GM12892 (cell line): Measurements from ENCODE around the gene AMBRA1.

ENCODE experiments used
- DNase-seq: peaks from one replicate; pipeline ENCODE4 v3.0.0; 2011; ENCODE audit not compliant: insufficient read length
- FAIRE-seq: peaks from 2 replicates; lab custom pipeline; 2011; peaks lifted over from hg19 to GRCh38; lab: Jason Lieb, UNC
- POLR2A ChIP-seq: IDR thresholded peaks from 2 replicates; pipeline ENCODE4 v1.6.1; 2011; ENCODE audit warnings: low read depth, low read length, control low read depth
- POLR2AphosphoS5 ChIP-seq: IDR thresholded peaks from 2 replicates; pipeline ENCODE4 v1.6.1; 2011; ENCODE audit warnings: low read depth, low read length, control low read depth
- TAF1 ChIP-seq: IDR thresholded peaks from 2 replicates; pipeline ENCODE4 v1.6.1; 2011; ENCODE audit warnings: low read depth, mild to moderate bottlenecking, control low read depth, low read length, borderline replicate concordance

The AMBRA1 gene

DNA sequence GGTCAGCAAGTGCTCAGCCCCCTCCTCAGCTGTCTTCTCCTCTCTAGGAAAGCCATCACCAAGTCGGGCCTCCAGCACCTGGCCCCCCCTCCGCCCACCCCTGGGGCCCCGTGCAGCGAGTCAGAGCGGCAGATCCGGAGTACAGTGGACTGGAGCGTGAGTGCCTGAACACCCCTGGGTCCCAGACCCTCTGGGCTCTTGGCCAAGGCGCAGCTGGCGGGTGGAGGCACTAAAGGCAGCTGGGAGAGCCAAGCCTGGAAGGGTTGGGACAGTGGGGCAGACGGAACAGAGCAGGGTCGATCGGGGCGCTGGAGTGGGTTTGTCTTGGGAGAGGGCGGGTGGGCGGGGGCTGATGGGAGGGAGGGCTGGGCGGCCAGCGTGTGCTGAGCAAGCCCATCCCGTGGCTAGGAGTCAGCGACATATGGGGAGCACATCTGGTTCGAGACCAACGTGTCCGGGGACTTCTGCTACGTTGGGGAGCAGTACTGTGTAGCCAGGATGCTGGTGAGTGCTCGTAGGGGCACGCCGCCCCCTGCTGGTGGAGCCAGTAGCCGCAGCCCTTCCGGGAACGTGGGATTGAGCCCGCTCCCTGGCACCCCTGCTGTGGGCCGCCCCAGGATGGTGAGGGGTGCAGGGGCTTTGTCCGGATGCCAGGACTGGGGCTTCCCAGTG lies 226.4 kb downstream of the AMBRA1 start:
- FAIRE-seq (peak; percentile 98), DNase-seq (peak; percentile 77)
- TF ChIP-seq TAF1, result no peak
- no peak for TF ChIP-seq POLR2A
- no peak for TF ChIP-seq POLR2AphosphoS5

DNA sequence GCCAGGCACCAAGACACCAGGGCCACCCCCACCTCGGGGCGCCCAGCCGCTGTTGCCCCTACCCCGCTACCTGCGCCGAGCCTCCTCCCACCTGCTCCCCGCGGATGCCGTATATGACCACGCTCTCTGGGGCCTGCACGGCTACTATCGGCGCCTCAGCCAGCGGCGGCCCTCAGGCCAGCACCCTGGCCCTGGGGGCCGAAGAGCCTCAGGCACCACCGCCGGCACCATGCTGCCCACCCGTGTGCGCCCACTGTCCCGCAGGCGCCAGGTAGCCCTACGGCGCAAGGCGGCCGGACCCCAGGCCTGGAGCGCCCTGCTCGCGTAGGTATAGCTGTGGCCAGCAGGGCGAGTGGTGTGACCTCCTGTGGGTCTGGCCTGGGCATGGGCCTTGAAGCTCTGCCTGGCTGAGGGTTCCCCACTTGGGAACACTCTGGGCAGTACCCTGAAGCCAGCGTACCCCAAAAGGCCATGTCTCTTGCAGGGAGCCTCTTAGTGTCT lies 227.1 kb downstream of the AMBRA1 start:
- FAIRE-seq, result no peak
- no peak for TF ChIP-seq POLR2A
- TF ChIP-seq POLR2AphosphoS5, result no peak
- no peak for TF ChIP-seq TAF1

DNA sequence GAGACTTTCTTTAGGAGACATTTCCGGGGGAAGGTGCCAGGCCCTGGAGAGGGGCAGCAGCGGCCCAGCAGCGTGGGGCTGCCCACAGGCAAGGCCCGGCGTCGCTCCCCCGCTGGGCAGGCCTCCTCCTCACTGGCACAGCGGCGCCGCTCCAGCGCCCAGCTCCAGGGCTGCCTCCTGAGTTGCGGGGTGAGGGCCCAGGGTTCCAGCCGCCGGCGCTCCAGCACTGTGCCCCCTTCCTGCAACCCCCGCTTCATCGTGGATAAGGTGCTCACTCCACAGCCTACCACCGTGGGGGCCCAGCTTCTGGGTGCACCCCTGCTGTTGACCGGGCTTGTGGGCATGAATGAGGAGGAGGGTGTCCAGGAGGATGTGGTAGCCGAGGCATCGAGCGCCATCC lies 227.6 kb downstream of the AMBRA1 start:
- FAIRE-seq (no peak), DNase-seq (no peak)
- TF ChIP-seq POLR2AphosphoS5 (no peak), TAF1 (no peak), POLR2A (no peak)

More for the DNA sequence above, 227.1 kb downstream of the AMBRA1 start:
- DNase-seq, result no peak

DNA sequence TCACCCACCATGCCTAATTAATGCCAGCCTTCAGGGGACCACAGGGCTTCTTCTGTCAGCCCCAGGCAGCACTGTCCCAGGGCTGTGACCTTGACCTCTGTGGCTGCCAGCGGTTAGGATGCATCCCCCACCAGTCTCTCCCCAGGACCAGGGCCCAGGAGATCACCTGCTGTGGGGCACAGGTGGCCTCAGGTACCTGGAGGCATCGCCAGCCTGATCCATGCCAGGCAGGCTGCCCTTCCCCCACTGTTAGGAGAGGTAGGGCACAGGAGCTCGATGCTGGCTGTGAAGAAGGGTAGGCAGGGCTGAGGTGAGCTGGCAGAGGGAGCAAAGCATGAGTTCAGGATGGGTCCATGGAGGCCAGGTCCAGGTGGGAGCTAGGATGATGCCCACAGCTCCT lies 229.0 kb downstream of the AMBRA1 start:
- TF ChIP-seq POLR2AphosphoS5 (no peak), POLR2A (no peak), TAF1 (no peak)
- no peak for DNase-seq
- FAIRE-seq, result no peak

DNA sequence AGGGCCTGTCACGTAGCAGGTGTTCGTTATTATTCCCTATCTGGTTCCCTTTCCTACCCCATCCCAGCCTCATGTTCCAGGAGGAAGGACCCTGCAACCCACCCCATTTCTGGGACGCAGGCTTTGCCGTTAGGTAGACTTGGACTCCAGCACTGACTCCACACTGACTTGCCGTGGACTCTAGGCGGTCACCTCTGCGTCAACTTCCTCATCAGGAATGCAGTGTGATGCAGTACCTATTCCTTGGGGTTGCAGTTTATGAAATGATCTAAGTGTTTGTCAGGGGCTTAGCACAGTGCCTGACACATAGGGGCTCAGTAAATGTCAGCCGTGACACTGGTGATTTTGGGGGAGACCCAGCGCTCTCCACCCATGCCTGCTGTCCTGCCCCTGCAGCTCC lies 229.8 kb downstream of the AMBRA1 start:
- no peak for DNase-seq
- TF ChIP-seq TAF1, result no peak
- TF ChIP-seq POLR2A, result no peak
- no peak for TF ChIP-seq POLR2AphosphoS5
- FAIRE-seq, result no peak

DNA sequence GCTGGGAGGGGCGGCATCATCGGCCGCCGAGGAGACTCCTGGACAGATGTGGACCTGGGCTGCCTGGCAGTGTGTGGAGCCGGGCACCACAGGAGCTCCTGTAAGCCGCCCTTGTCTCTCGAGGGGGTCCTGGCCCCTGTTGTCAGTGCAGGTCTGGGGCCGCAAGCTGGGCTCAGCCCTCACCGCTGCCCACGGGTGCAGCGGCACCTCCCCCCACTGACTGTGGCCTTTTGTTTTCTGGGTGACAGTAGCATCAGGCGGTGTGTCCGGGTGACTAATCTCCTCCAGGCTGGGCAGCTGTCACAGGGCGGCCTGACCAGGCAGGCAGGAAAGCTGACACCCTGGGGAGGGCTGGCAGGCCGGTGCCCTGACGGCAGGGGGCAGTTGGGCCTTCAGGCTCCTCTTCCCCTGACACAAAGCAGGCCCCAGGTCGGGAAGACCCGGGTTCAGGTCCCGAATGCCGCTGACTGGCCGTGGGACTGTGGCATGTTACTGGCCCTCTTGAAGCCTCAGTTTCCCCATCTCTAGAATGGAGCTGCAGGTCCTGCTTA lies 230.3 kb downstream of the AMBRA1 start:
- no peak for TF ChIP-seq TAF1
- no peak for TF ChIP-seq POLR2A
- TF ChIP-seq POLR2AphosphoS5, result no peak
- no peak for DNase-seq
- no peak for FAIRE-seq

DNA sequence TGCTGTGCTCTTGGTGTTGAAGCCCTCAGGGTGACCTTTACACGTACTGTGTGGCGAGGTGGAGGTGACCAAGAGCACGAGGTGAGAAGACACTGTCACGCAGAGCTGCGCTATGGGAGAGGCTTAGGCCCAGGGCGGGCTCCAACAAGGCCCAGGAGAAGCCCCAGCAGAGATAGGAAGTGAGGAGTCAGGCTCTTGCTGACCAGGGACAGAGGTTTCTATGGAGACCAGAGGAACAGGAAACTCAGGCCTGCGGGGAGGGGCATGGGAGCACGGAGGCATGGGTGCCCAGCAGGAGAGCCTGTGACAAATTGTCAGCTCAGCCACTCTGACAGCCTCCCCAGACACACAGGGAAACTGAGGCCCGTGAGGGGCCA lies 230.8 kb downstream of the AMBRA1 start:
- FAIRE-seq (no peak), DNase-seq (no peak)
- no peak for TF ChIP-seq POLR2AphosphoS5
- no peak for TF ChIP-seq POLR2A
- TF ChIP-seq TAF1, result no peak

DNA sequence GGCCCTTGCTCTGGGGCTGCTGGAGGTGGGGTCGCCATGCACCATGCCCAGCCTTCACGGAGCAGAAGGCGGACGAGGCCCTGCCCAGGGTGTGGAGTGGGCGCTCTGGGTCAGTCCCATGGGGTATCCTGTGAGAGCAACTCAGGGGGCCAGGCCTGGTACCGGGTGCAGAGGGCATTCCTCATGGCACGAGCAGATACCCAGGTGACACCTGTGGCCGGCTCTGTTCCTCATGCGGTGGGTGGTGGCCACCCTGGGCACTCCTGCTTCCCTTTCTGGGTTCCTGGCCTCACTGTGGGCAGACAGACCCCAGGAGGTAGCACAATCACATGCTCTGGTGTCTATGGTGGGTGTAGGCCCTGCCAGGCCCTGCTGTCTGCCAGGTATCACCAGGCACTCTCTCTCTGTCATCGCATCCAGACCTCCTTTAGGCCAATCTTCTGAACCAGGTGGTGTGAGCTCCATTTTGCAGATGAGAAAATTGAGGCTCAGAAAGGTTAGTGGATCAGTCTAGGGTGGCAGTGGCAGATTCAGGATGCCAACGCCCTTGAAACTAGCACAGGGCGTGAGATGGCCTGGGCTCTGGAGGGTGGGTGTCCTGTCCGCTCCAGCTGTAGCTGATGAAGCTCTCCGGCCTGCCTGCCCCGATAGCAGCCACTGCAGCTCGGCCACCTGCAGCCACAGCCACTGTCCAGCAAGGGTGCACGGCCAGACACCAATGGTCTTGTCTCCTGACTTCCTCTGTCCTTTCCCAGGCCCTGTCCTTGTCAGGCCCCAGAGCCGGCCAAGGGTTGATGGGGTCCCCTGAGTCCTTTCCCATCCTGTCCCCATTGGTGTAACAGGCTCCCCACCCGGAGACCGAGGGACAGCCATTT lies 231.4 kb downstream of the AMBRA1 start:
- DNase-seq, result no peak
- TF ChIP-seq POLR2AphosphoS5 (no peak), POLR2A (no peak)
- FAIRE-seq, result peak; percentile 63

DNA sequence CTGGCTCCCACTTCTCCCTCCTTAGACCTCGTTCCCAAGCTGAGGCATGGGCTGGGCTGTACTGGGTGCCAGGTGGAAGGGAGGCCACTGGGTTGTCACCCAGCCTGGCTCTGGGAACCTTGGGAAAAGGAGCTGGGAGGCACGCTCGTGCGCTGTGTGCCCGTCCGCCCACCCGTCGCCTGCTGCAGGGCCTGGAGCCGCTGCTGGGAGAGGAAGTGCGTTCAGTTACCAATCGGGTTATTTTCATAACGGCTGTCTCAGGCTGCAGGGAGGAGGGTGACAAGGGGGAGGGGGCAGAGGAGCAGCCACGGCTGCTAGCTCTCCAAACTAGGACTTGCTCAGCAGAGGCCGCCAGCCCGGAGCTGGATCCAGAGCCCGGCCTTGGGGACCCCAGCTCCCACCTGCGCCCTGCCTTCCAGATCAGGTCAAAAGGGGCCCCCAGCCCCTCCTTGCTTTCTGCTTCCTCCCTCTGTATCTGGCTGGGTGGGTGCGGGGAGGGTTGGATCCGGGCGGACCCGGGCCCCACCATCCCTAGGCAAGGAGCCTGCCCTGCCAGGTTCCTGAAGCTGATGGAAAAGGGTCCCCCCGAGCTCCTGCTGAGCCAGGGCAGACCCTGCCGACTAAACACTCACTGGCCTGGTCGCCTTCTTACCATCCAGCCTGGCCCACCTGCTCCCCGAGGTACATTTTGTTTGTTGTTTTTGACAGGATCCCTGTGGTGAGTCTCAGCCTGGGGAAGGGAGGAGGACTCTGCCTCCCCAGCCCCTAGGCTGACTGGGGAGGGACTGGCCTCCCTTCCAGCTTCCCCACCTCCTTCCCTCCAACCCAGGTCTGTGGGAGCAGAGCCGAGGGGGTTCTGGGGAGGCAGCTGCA lies 232.3 kb downstream of the AMBRA1 start:
- FAIRE-seq, result peak; percentile 100
- DNase-seq, result peak; percentile 97
- peak; percentile 57; the same call in 1 of the 2 replicates for TF ChIP-seq POLR2AphosphoS5
- peak; percentile 60; the same call in 1 of the 2 replicates for TF ChIP-seq TAF1
- TF ChIP-seq POLR2A, result peak; percentile 78

DNA sequence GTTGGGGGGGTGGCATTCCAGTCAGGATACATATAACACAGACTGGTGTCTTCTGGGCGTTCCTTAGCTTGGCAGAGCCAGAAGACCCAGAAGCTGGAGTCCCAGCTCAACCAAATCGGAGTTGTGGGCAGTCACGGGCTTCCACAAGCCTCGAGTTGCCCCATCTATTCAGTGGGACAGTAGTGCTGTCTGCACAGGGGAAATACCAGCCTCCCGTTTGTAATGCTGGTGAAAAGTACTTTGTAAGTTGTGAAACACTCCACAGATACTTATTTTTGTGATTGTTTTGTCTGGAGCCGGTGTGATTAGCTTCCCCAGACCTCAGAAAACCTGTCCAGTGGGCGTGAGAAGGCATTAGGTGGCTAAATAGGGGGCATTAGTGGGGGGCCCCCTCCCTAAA lies 232.9 kb downstream of the AMBRA1 start:
- FAIRE-seq (no peak), DNase-seq (no peak)
- no peak for TF ChIP-seq TAF1
- no peak for TF ChIP-seq POLR2AphosphoS5
- TF ChIP-seq POLR2A, result no peak

DNA sequence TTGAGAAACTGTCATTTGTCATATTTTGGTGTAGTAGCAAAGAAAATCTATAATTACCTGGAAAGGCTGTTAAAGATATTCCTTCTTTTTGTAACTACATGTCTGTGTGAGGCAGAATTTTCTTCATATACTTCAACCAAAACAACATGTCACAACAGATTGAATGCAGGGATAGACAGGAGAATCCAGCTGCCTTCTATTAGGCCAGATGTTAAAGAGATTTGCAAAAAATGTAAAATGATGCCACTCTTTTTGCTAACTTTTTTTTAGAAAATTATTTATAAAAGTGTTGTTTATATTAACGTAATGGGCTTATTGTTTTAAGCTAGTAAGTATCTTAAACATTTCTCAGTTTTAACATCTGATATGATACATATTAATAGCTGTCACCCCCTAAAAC lies 233.9 kb downstream of the AMBRA1 start:
- no peak for TF ChIP-seq POLR2A
- TF ChIP-seq POLR2AphosphoS5, result no peak
- TF ChIP-seq TAF1, result no peak
- FAIRE-seq, result no peak
- DNase-seq, result no peak
